NOMO-1 treated with dmso at 0.1 percent for 144 hours (cell line): ENCODE data around the gene THRB.
"Not testable (repeated sequence)": the region's sequence is repeated elsewhere in the genome, so short reads cannot be mapped to it uniquely, and the experiment has no call there.

ENCODE experiments used
- DNase-seq: peaks from one replicate; lab custom pipeline; 2025; ENCODE audit not compliant: unreplicated experiment; lab: John Stamatoyannopoulos, UW

The THRB gene

DNA sequence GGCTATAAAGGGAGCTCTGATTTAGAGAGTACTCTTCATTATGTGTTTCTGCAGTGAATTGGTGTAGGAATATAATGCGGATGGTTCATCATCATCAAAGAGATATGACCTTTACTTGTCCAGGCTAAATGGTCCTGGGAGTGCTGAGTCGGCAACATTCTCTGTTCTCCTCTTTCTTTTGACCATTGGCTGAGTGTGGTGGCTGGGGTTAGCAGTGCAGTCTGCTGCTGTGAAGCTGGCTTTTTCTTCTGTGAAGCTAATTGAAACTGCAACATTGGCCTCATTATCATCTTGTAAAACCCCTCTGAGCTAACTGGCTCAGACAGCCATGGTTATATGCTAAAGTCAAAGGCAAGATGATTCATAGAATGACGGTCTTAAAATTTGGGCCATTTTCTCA lies 83.8 kb downstream of the THRB start:
- DNase-seq = no peak

GRCh38 chr3:24407980-24408680 lies 86.5 kb downstream of the THRB start:
- DNase-seq = no peak

GRCh38 chr3:24406900-24407299 lies 87.8 kb downstream of the THRB start:
- DNase-seq = no peak

GRCh38 chr3:24405057-24405456 lies 89.6 kb downstream of the THRB start:
- no peak for DNase-seq

GRCh38 chr3:24401811-24402185 lies 92.9 kb downstream of the THRB start:
- DNase-seq = no peak

- DNase-seq = no peak
Observed at GRCh38 chr3:24401090-24401810, 93.4 kb downstream of the THRB start.

DNA sequence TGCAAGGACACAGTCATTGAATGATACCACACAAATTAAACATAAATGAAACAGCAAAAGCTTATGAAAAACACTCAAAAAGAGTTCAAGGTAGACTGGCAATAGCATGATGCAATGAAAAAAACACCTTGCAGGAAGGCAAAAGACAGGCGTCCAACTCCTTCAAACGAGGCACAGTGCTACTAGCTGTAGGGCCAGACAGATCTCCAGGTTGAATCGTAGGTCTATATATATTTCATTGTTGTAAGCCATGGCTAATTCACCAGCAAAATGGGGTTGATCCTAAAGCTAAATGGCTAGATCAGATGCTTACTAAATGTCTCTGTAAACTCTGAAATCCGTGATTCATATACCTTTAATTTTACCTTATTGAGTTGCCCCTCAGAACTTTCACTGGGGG lies 94.2 kb downstream of the THRB start:
- DNase-seq = no peak

GRCh38 chr3:24400015-24400414 lies 94.6 kb downstream of the THRB start:
- DNase-seq = no peak

DNA sequence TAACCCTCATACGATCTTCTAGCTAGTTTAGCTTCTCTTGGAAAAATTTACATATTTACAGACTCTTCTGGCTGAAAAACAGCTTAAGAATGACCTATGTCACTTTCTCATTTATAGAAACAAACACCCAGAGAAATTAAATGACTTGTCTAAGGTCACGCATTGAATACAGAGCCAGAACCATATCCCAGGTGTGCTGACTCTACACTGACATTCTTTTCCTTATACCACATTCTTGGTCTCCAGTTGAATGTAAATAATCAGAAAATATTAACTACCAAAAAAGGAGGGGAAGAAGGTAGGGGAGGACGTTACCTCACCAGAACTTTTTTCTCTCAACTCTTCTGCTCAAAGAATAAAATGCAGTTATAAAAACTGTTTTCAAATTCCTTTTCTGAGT lies 95.0 kb downstream of the THRB start:
- DNase-seq = no peak

GRCh38 chr3:24398712-24399111 lies 95.9 kb downstream of the THRB start:
- DNase-seq = not testable (repeated sequence)

DNA sequence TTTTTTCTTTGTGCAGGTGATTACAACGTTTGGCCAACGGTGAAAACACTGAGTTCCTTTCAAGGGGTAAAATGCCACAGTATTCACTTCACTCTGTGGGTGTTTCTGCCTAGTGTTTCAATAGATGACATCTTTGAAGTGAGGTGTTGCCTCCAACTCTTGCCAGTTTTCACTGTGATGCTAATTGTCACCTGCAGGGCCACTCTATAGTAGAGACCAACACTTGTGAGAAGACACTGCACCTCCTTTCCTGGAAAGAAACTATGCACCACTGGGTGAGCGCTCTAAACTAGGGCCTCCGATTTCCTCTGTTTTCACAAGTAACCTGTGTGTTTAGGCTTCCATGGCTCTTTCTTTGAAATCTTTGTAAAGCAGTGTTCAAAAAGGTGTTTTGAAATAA lies 98.3 kb downstream of the THRB start:
- no peak for DNase-seq

GRCh38 chr3:24394754-24395153 lies 99.9 kb downstream of the THRB start:
- DNase-seq = no peak

DNA sequence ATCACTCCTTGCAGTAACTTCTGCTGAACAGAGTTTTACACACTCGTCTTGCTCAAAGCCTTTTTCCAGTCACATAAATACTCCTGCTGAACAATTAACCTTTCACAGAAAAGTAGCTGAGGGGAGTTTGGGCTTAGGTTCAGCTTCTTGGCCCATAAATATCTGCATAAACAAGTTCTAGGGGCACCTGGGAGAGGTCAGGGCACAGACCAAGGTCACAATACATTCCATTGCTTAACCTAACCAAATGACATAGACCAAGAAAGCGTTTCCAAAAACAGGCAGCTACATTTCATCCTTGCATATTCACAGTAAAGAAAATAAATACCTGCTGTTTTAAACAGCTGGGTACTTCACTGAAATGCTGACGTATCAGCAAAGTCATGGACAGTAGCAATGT lies 101.3 kb downstream of the THRB start:
- DNase-seq = no peak

DNA sequence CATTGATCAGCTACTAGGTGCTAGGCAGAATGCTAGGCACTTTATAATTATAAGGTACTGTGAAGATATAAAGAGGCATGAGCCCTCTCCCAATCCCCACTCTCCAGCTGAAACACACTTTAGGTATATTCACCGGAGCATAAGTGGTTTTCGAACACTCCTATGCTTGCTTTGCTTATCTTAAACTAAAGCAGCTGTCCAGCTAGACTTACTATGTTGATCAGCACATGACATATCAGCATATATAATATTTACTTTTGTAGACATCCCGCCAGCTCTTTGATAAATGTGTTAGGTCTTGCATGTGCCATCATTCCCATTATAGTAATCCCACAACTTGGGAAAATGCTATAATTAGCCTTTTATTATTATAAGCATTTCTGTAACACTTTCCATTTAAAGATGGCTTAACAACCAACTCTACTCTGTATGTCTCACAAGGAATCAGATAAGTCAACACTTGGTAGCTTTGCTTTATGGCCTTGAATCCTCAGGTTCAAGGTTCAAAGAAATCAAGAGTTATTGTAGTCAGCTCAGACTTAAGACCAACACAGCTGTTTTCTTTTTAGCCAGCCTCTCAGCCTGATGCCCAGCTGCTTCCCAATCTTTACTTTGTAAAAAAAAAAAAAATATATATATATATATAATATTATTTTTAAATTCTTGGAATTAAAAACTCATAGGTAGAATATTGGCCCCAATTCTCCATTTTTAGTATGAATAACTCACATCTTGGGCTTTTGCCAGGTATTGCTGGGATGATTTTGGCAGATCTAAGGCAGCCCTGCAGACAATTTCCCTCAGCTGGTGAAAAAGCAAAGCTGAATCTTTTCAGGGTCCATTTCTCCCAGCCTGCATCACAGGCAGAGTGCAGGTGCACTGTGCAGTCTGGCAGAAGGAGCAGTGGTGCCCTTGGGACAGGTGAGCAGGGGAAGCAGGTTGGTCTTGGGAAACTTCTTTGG lies 104.2 kb downstream of the THRB start:
- no peak for DNase-seq

DNA sequence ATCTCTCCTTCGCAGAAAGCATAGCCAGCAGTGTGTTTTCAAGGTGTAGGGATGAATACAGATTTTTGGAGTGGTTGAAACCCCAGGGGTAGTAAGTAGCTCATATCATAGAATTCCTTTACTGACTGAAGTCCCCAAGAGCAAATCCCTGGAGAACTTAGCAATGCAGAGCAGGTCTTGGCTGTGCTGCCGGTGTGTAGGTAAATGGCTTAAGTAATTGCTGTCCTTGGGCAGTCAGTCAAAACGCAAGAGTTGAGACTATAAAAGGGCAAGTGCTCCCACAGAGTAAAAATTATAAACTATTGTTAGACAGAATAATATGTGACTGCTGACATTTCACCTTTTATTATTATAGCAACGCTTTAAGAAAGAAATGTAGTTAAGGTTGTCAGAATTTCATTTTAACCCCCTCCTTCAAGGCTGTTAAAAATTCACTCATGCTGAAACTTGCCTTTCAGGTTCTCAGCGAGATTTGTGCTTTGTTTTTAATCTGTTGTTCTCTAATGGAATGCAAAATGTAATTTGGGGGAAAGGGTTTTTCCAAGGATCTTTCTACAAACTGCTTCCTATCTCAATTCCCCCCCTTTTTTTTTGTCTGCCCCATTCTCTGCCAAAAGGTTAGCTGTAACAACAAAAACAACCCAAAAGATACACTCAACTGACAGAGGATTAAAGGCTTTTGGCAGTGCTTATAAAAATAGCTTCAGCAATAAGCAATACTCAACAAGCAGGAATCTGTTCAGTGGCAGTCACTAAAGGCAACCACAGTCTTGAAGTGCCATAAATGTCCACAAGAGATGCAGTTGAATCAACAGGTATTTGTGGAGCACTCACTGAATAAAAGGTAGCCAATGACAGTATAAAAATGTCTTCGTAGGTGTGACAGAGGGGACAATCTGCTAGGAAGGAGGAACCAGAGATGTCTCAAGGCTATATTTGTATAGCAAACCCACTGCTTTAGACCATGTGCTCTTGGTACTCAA lies 105.3 kb downstream of the THRB start:
- no peak for DNase-seq

GRCh38 chr3:24388611-24389010 lies 106.0 kb downstream of the THRB start:
- no peak for DNase-seq

DNA sequence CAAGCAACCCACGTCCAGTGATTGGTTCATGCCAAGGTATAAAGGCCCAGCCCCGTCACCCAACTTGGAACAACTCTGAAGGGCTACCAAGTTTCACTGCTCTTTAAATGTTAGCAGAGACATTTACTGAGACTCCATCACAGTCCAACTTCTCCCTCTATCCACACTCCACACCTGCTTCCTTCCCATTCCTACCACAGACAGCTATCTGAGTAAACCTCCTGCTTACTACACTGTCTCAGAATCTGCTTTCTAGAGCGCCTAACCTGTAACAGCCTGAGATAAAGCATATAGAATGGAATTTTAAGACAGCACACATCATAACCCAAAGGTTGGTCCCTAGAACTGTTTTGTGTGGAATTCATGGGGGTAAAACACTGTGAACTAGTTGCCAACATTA lies 106.5 kb downstream of the THRB start:
- no peak for DNase-seq

DNA sequence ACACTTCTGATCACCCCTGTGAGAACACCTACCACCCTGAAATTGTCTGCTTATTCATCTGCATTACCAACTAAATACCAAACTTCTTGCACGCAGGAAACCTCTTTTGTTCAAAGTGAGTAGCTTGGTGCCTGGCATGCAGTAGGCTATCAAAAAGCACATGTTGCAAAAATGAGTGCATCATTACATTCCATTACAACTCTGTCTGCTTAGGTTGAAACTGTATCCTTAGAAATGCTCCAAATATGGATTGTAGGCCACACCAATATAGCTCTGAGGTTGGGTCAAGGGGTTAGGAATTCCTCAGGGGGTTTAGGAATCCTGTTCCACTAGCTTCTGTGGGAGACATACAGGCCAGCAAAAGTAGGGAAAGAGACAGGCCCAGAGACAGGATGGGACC lies 107.2 kb downstream of the THRB start:
- DNase-seq = no peak

DNA sequence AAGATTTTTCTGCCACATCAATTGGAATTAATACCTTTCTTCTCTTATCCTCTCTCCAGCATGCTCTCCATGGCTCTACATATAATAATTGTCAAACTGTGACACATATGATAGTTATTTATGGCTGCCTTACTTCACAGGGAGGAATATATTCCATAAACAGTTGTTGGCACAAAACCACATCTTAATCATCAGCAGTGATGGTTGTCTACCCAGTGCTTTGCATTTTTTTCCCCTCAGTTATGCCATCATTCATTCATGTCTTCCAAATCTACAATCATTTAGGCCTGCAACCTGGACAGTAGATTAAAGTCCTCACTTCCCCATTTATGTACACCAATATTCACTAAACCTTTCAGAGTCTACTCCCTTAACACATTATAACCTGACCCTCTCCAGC lies 107.7 kb downstream of the THRB start:
- DNase-seq = no peak

GRCh38 chr3:24386458-24386857 lies 108.2 kb downstream of the THRB start:
- DNase-seq = no peak
